ENCODE data around the gene DUOXA1.
"Not testable (repeated sequence)": the region's sequence is repeated elsewhere in the genome, so short reads cannot be mapped to it uniquely, and the experiment has no call there.

Gene DUOXA1

DNA sequence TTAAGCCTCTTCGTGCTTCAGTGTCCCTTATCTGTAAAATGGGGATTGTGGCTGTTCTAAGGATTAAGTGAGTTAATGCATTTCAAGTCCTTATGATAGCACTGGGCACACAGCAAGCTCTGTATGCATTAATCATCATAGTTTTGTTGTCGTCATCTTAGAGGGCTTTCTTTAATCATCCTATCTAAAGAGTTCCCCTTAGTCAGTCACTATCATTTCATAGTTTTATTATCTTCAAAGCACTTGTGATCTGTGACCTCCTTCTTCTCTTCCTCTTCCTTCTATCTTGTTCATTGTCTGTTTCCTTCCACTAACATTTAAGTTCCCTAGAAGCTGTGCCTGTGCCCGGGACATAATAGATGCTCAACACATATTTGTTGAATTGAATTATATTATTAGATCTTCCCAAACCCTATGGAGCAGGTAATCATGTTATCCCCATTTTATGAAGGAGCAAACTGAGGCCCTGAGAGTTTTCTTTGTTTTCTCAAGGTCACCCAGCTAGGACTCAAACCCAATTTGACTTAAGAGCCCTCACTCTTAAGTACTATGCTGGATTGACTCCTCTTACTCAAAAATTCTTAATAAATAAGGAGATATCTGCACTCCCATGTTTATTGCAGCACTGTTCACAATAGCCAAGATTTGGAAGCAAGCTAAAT, 39.8 kb downstream of the DUOXA1 start:
- DNase-seq (ENCODE audit: low spot score) = no peak

- no peak for DNase-seq (ENCODE audit: low spot score)
Observed at GRCh38 chr15:45088801-45089711, 40.6 kb downstream of the DUOXA1 start.

DNA sequence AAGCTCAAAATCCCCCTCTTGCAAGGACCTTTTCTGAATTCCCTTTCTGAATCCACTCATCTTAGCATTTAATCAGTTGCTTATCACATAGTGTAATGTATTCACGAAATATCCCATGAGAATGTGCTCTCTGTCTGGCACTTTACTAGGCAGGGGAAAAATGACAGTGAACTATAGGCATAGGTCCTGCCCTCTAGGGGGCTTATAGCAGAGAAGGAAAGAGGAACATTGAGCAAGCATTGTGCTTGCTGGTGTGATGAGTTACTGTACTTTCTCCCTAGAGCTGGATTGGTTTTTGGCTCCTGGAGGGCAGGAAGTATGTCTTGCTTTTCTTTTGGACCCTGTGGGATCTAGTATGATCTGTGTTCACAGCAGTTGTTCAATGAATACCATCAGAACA, 42.2 kb downstream of the DUOXA1 start:
- no peak for DNase-seq (ENCODE audit: low spot score)

DNA sequence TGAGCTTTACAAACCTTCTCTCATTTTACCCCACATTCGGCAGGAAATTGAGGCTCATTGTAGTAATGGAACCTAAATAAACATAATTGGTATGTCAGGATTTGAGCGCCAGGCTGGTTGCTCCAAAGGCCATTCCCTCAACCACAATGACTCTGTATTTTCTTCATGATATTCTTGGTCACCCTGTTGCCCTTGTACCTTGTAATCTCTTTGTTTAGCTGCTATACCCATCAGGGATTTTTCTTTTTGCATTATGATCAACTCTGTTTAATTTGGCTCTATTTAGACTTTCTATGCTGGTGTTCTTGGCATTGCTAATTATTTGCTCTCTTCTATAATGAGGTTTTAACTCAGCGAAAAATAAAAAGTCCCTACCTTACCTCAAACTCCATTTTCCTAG, 45.5 kb downstream of the DUOXA1 start:
- no peak for DNase-seq (ENCODE audit: low spot score)

DNA sequence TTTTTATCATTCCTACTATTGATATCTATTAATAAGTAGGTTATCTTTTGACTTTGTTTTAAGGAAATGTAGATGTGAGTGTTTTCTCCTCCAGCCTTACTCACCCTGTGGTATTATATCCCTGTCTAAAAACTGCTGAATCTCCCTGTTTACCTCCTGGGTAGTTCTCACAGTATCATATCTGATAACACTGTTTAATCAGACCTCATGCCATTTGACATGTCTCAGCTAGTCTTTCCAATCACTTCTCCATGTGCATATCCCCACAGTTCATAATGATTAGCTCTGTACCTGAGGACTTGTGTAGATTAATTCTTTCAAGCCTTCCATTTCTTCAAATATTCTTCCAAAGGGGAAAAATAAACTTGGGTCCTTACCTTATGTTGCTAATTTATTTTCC, 46.5 kb downstream of the DUOXA1 start:
- DNase-seq (ENCODE audit: low spot score) = no peak

GRCh38 chr15:45082412-45082811, 47.3 kb downstream of the DUOXA1 start:
- not testable (repeated sequence) for DNase-seq (ENCODE audit: low spot score)

DNA sequence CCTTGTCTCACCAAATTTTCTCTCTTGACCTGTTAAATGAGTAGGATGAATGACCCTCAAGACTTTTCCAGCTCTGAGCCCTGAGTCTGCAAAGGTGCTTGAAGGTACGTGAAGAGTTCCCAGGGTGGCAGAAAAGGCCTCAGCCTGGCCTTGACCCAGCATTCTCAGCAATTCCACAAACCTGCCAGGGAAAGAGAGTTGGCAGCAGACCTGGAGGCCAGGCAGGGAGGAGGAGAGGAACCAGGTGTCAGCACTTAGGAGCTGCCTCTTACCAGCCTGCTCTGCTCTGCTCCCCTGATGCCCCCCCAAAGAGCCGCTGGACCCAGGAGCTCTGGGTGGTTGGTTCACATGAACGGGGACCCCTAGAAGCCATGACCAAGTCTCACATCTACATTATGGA, 49.1 kb downstream of the DUOXA1 start:
- DNase-seq (ENCODE audit: low spot score) = not testable (repeated sequence)

GRCh38 chr15:45079628-45080246, 49.9 kb downstream of the DUOXA1 start:
- DNase-seq (ENCODE audit: low spot score) = not testable (repeated sequence)

- DNase-seq (ENCODE audit: low spot score) = not testable (repeated sequence)
Observed at GRCh38 chr15:45079201-45079600, 50.5 kb downstream of the DUOXA1 start.

GRCh38 chr15:45077391-45077790, 52.3 kb downstream of the DUOXA1 start:
- not testable (repeated sequence) for DNase-seq (ENCODE audit: low spot score)

GRCh38 chr15:45075440-45076320, 54.0 kb downstream of the DUOXA1 start:
- not testable (repeated sequence) for DNase-seq (ENCODE audit: low spot score)

DNA sequence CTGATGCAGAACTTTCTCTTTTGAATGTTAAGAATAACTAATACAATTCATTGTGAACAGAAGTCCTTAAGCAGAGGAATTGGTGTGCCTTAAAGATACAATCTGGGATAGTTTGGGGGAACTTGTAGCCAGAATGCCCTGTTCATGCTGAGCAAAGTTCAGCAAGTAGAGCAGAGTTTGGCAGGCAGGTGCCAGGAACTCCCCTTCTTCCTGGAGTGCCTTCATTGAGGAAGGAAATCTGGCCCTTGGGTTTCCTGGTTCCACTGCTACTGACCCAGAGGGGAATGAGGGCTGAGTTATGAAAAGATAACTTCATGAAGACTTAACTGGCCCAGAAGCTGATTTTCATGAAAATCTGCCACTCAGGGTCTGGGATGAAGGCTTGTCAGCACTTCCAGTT, 56.1 kb downstream of the DUOXA1 start:
- DNase-seq (ENCODE audit: low spot score) = not testable (repeated sequence)

DNA sequence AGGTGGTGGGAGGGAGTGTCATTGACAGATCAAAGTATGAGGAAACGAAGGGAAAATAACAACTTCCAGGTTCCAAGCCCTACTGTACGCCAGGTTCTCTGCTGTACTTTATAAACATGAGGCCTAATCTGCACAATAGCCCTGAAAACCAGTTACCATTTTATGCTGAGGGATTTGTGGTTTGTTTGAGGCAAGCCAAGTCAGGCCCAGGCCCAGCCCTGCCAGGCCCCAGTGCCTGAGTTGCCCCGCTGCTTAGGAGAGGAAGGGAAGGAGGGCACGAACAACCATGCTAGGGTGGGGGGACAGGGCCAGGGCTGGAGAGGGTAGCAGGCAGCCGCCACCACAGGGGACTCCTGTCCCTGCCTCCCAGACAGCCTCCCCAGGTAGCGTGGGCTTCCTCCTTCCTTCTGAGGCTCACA, 59.7 kb downstream of the DUOXA1 start:
- DNase-seq (ENCODE audit: low spot score) = not testable (repeated sequence)

Measured in iPS-NIHi11 (cell line).